Omental fat pad (tissue), 4 donors: Measurements from ENCODE around the gene CAB39L. TPM values are rescaled to one million over a fixed set of nuclear protein-coding genes. Genes with fewer than 3 reads are reported as not detected.

Experiments
- ATAC-seq: fragments of 150-250 bp; one replicate; pipeline ENCODE4 v1.9.1; 2016; ENCODE audit warnings: mild to moderate bottlenecking, moderate library complexity; ENCODE audit not compliant: low FRiP score
- DNase-seq: peaks from one replicate; pipeline ENCODE4 v3.0.0-alpha.2; 2019; ENCODE audit warnings: low spot score
- total RNA-seq, 4 donors: library from RNA; depleted of rRNA; stranded (reverse); fragments of >200 nt; gene quantifications; one replicate each; pipeline ENCODE4 v1.1.0, GENCODE V29; 2016
- TF ChIP-seq, protein P1 (sequence below), 3 donors: fragments of 450-650 bp; IDR thresholded peaks; one replicate each; pipeline ENCODE4 v1.5.1; 2016 to 2017; ENCODE audit warnings: antibody characterized with exemption in 3 of 3, mild to moderate bottlenecking in 3 of 3, moderate library complexity in 2 of 3

The CAB39L gene
- total RNA-seq, 4 donors from 2014 or later, result 16.0 to 39.4 (median 25.7) TPM

DNA sequence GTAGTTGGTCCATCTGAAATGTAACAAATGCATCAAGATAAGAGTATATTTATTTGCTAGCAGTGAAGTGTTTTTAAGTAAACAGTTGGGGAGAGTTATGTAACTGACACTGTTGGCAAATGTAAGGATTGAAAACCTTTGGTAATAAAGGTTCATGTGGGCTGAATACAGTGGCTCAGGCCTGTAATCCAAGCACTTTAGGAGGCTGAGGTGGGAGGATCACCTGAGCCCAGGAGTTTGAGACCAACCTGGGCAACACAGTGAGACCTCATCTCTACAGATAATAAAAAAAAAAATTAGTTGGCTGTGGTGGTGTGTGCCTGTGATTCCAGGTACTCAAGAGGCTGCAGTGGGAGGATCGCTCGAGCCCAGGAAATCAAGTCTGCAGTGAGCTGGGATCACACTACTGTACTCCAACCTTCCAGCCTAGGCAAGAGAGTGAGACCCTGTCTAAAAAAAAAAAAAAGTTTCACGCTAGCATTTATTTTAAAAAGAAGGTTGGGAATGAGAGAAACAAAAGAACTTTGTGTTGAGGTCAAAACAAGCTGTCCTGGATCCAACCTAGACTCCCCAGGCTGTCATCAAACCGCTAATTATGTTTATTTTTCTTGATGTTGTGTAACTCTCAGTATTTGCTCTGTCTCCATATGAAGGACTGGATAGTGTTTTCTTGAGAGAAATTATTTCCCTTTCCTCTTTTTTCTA, 20.9 kb upstream of the CAB39L start:
- ATAC-seq (no peak), DNase-seq (no peak)
- TF ChIP-seq, protein P1, sequence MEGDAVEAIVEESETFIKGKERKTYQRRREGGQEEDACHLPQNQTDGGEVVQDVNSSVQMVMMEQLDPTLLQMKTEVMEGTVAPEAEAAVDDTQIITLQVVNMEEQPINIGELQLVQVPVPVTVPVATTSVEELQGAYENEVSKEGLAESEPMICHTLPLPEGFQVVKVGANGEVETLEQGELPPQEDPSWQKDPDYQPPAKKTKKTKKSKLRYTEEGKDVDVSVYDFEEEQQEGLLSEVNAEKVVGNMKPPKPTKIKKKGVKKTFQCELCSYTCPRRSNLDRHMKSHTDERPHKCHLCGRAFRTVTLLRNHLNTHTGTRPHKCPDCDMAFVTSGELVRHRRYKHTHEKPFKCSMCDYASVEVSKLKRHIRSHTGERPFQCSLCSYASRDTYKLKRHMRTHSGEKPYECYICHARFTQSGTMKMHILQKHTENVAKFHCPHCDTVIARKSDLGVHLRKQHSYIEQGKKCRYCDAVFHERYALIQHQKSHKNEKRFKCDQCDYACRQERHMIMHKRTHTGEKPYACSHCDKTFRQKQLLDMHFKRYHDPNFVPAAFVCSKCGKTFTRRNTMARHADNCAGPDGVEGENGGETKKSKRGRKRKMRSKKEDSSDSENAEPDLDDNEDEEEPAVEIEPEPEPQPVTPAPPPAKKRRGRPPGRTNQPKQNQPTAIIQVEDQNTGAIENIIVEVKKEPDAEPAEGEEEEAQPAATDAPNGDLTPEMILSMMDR (IDR thresholded peaks at IDR 0.05), result no peak

DNA sequence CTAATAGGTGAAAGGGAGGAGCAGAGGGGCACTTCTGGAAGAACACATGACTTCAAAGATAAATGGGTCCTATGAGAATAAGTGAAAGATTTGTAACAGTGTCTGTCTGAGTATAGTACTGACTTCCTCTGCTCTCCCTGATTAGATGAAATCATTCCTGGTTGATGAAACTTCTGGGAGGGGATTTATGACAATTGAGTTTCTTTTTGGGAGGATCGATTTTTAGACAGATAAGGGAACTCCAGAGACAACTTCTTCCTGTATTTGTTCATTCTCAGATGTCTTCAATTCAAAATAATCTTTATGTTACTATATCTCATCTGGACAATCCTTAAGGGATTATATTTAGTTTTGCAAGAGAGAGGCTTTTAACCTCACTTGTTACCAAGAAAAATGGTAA, 20.2 kb upstream of the CAB39L start:
- DNase-seq, result no peak
- TF ChIP-seq, protein P1 (IDR thresholded peaks at IDR 0.05), result no peak
- ATAC-seq, result no peak

DNA sequence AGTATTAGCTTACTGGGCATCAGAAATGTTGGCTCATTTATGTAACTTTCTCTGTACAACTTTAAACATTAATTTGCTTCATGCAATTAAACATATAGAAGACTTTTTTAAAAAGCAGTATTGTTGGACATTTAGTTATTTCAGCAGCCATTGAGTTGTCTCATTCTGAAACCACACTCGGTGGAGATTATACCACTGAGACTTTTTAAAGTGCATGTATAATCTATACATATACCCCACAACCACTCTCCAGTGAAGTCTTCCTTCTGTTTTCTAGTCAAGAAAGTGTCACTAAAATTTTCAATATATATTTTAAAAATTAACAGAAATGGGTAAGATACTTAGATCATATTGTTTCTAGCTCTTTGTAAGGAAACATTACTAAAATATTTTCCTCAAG, 15.7 kb upstream of the CAB39L start:
- TF ChIP-seq, protein P1 (IDR thresholded peaks at IDR 0.05), result no peak
- DNase-seq (no peak), ATAC-seq (no peak)

DNA sequence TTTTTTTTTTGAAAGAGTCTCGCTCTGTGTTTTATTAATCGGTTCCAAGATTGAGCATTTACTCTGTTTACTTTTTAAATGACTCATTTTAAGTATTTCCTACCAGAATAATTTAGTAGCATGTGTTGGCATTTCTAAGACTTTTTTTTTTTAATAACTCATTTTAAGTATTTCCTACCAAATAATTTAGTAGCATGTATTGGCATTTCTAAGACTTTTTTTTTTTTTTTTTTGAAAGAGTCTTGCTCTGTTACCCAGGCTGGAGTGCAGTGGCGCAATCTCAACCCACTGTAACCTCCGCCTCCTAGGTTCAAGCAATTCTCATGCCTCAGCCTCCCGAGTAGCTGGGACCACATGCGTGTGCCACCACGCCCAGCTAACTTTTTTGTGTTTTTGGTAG, 13.4 kb upstream of the CAB39L start:
- TF ChIP-seq, protein P1 (IDR thresholded peaks at IDR 0.05), result no peak
- no peak for ATAC-seq
- no peak for DNase-seq

DNA sequence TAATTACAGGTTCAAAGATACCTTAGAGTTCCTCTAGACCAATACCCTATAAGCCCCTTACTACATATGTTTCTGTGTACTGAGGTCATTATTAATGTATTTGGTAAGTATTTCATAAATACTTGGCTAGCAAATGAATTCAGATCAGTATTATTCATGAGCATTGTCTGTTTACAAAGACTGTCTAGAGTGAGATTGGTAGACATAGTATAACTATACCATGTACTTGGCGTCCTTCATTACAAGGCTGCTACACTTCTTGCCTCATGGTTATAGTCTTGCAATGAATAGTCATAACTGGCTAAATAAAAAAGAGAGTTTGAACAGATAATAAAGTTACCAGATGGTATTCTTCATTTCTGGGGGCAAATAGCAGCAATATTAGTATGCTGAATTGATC, 12.3 kb upstream of the CAB39L start:
- no peak for ATAC-seq
- TF ChIP-seq, protein P1 (IDR thresholded peaks at IDR 0.05), result no peak
- DNase-seq, result no peak

DNA sequence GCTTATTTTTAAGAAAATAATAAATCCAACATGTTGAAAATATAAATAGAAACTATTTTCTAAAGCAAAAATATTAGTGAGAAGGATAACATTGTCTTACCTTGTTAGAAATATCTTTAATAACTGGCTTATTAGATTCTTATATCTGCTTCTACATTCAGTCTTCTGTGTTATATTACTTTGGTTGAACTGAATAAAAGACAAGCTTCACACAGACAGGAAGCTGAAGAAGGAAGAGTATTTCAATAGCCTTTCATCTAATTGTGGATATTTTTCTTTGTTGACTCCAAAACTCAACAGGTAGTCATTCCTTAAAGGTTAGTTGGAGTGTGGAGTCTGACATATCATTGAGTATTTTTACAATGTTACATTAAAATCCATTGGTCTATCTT, 11.1 kb upstream of the CAB39L start:
- TF ChIP-seq, protein P1 (IDR thresholded peaks at IDR 0.05), result no peak
- no peak for DNase-seq
- no peak for ATAC-seq

DNA sequence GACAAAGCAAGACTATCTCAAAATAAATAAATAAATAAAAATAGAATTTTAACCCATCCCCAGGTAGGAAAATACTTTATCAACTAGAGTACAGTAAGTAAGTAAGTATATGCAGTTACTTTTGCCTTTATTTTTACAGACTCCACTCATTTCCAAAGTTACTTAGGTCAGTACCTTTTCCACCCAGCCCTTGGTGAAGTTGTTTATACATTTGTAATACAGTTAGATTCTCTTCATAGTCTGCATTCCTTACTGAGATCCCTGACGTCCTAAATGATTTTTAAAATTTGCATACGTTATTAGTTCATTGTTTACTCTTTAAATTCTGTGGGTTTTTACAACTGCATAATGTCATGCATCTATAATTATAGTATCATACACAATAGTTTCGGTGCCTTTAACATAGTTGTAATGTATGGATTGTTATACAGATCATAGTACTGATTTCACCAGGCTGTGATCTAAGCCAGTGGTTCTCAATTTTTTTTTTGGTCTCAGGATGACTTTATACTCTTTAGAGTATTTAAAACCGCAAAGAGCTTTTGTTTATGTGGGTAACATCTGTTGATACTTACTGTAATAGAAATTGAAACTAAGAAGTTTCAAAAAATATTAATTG, 10.6 kb upstream of the CAB39L start:
- TF ChIP-seq, protein P1 (IDR thresholded peaks at IDR 0.05), result no peak
- no peak for ATAC-seq
- no peak for DNase-seq
